Stomach (tissue), 9 donors: ENCODE measurements around the gene SLC6A17. TPM values are rescaled to one million over a fixed set of nuclear protein-coding genes. Genes with fewer than 3 reads are reported as not detected.
A peak's percentile ranks its signal among the peaks of the same experiment; 100 is the strongest.

Source experiments
- DNase-seq, 2 donors: peaks; one replicate each; pipeline versions ENCODE4 v3.0.0 to v3.0.0-alpha.2; 2013 to 2019
- H3K27ac ChIP-seq, 5 donors: fragments of 200-600 bp in 4 of 5; sonication (generic) in 4 of 5; one replicate each; pipeline ENCODE4 v1.5.1; 2013 to 2019; ENCODE audit warnings: mild to moderate bottlenecking in 1 of 5, moderate library complexity in 1 of 5
- H3K27me3 ChIP-seq, 3 donors: fragments of 200-600 bp; sonication (generic); one replicate each; pipeline ENCODE4 v1.5.1; 2017 to 2019; ENCODE audit warnings: mixed run types in 1 of 3
- H3K36me3 ChIP-seq, 4 donors: fragments of 200-600 bp; sonication (generic); 1 replicate in 3 of 4; 2 replicates in 1 of 4; pipeline ENCODE4 v1.5.1; 2016 to 2019
- H3K4me1 ChIP-seq, 4 donors: fragments of 200-600 bp; sonication (generic); one replicate each; pipeline ENCODE4 v1.5.1; 2016 to 2019
- H3K4me3 ChIP-seq, 4 donors: fragments of 200-600 bp; sonication (generic) in 3 of 4; one replicate each; pipeline ENCODE4 v1.5.1; 2016 to 2019; ENCODE audit warnings: mild to moderate bottlenecking in 1 of 4
- H3K9me3 ChIP-seq, 4 donors: fragments of 200-600 bp; sonication (generic); one replicate each; pipeline ENCODE4 v1.5.1; 2016 to 2019
- EP300 ChIP-seq: sonication (generic); formaldehyde crosslinking; IDR thresholded peaks from one replicate; pipeline ENCODE4 v1.6.1; 2017; ENCODE audit warnings: antibody characterized with exemption
- POLR2A ChIP-seq, 4 donors: fragments of 450-650 bp; IDR thresholded peaks; one replicate each; pipeline ENCODE4 v1.6.1; 2016; ENCODE audit warnings: antibody characterized with exemption in 4 of 4, control low read depth in 2 of 4, mild to moderate bottlenecking in 1 of 4, moderate library complexity in 1 of 4
- POLR2AphosphoS5 ChIP-seq, 3 donors: sonication (generic); formaldehyde crosslinking; IDR thresholded peaks; one replicate each; pipeline ENCODE4 v1.6.1; 2016; ENCODE audit warnings: antibody characterized with exemption in 3 of 3
- WGBS, 5 donors: extraction: QIAGEN DNeasy Blood & Tissue Kit in 3 of 5; methylation state at CpG; one replicate each; pipeline versions ENCODE4 v1.1.5 to v1.1.7; 2013 to 2018; 5-methylcytosine and 5-hydroxymethylcytosine counted together
- intact Hi-C: fragments of 100-400 bp; cut with DNase I; formaldehyde crosslinking; loops from one replicate; pipeline ENCODE4 v1.15.1; 2023; ENCODE audit warnings: low total_unique reads
- polyA plus RNA-seq, 3 donors: library from polyadenylated mRNA; stranded (reverse); fragments of 200-250 nt; gene quantifications; one replicate each; pipeline ENCODE4 v1.2.3, GENCODE V29; 2013
- total RNA-seq, 5 donors: library from RNA; depleted of rRNA; stranded (reverse); fragments of >200 nt; gene quantifications; one replicate each; pipeline versions ENCODE4 v1.1.0 to v1.2.3, GENCODE V29; 2014 to 2016
- TF ChIP-seq, protein P1 (sequence below), 7 experiments: fragments of 450-650 bp in 4 of 7; fragments of 200-600 bp in 3 of 7; sonication (generic) in 3 of 7; IDR thresholded peaks; one replicate each; pipeline ENCODE4 v1.5.1; 2016 to 2019; ENCODE audit warnings: antibody characterized with exemption in 7 of 7, control low read depth in 2 of 7, mild to moderate bottlenecking in 1 of 7
- donor health status: healthy with polysubstance abuse.
- donor health status: Bipolar disorder and iron deficiency.
- donor health status: healthy.

The SLC6A17 gene
- total and polyA plus RNA-seq, 8 donors = 0.08 to 0.37 (median 0.14) TPM; not detected in 3

GRCh38 chr1:110225756-110226404 lies 75.6 kb downstream of the SLC6A17 start:
- intact Hi-C loops = no loop called here
- TF ChIP-seq POLR2A (IDR thresholded peaks at IDR 0.05) = no peak
- no peak for TF ChIP-seq EP300
- TF ChIP-seq, protein P1, sequence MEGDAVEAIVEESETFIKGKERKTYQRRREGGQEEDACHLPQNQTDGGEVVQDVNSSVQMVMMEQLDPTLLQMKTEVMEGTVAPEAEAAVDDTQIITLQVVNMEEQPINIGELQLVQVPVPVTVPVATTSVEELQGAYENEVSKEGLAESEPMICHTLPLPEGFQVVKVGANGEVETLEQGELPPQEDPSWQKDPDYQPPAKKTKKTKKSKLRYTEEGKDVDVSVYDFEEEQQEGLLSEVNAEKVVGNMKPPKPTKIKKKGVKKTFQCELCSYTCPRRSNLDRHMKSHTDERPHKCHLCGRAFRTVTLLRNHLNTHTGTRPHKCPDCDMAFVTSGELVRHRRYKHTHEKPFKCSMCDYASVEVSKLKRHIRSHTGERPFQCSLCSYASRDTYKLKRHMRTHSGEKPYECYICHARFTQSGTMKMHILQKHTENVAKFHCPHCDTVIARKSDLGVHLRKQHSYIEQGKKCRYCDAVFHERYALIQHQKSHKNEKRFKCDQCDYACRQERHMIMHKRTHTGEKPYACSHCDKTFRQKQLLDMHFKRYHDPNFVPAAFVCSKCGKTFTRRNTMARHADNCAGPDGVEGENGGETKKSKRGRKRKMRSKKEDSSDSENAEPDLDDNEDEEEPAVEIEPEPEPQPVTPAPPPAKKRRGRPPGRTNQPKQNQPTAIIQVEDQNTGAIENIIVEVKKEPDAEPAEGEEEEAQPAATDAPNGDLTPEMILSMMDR (IDR thresholded peaks at IDR 0.05) = no peak
- TF ChIP-seq POLR2AphosphoS5 (IDR thresholded peaks at IDR 0.05) = no peak
- Histone ChIP-seq H3K36me3 (peaks cover 0 to 90% (median 72%) of the 10 kb centered on the region in 4 donors), H3K4me1 (no peaks in the 10 kb centered on the region), H3K4me3 (no peak overlapping the region), H3K27me3 (no peaks in the 10 kb centered on the region), H3K9me3 (no peaks in the 10 kb centered on the region), H3K27ac (no peak overlapping the region)
- DNase-seq = no peak
- 93 to 97% (median 94%) methylated on average over 11 to 18 of the region's 18 CpGs for WGBS, 5 donors

DNA sequence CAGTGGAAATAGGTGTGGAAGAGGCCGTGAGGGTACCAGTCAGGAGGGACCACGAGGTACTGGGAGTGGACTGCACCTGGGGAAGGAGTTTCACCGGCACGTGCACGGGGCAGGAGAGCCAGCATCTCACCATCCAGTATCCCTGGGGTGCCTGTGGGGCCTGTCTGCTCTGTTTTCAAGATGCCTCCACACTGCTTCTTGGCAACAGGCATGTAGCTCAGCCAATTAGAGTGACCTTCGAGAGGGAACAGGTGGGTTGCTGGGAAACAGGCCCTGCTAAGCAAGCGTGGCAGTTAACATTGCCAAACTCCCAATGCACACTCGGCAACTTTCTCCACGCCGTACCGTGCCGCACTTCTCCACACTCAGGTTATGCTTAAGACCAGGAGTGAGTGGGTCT lies 77.5 kb downstream of the SLC6A17 start:
- Histone ChIP-seq H3K4me3 (no peak overlapping the region), H3K9me3 (peaks cover 0 to 6% (median 5%) of the 10 kb centered on the region in 4 donors), H3K27ac (no peak overlapping the region), H3K4me1 (no peaks in the 10 kb centered on the region), H3K27me3 (no peaks in the 10 kb centered on the region), H3K36me3 (peaks cover 0 to 94% (median 82%) of the 10 kb centered on the region in 4 donors)
- 87 to 93% (median 90%) methylated on average over 12 of the region's 12 CpGs for WGBS, 5 donors
- DNase-seq = peak in 1 of 2 donors; percentile 49
- intact Hi-C loops = no loop called here
- no peak for TF ChIP-seq POLR2AphosphoS5 (IDR thresholded peaks at IDR 0.05)
- TF ChIP-seq, protein P1 (IDR thresholded peaks at IDR 0.05) = no peak
- TF ChIP-seq EP300 = no peak
- no peak for TF ChIP-seq POLR2A (IDR thresholded peaks at IDR 0.05)

GRCh38 chr1:110228381-110228780 lies 78.1 kb downstream of the SLC6A17 start:
- H3K4me1 ChIP-seq = no peaks in the 10 kb centered on the region
- H3K27ac ChIP-seq = no peak overlapping the region
- H3K4me3 ChIP-seq = no peak overlapping the region
- TF ChIP-seq POLR2AphosphoS5 (IDR thresholded peaks at IDR 0.05) = no peak
- no peak for TF ChIP-seq POLR2A (IDR thresholded peaks at IDR 0.05)
- no peak for TF ChIP-seq EP300
- TF ChIP-seq, protein P1 (IDR thresholded peaks at IDR 0.05) = no peak
- no peaks in the 10 kb centered on the region for H3K27me3 ChIP-seq
- peaks cover 0 to 94% (median 80%) of the 10 kb centered on the region in 4 donors for H3K36me3 ChIP-seq
- 69 to 76% (median 72%) methylated on average over 8 to 12 of the region's 12 CpGs for WGBS, 5 donors
- no peak for DNase-seq
- intact Hi-C loops = no loop called here
- peaks cover 0 to 8% (median 7%) of the 10 kb centered on the region in 4 donors for H3K9me3 ChIP-seq

- no peaks in the 10 kb centered on the region for H3K4me1 ChIP-seq
- H3K4me3 ChIP-seq = no peak overlapping the region
- H3K36me3 ChIP-seq = peaks cover 0 to 94% (median 78%) of the 10 kb centered on the region in 4 donors
- H3K27me3 ChIP-seq = no peaks in the 10 kb centered on the region
- TF ChIP-seq POLR2AphosphoS5 (IDR thresholded peaks at IDR 0.05) = no peak
- no peak for TF ChIP-seq EP300
- no peak for TF ChIP-seq POLR2A (IDR thresholded peaks at IDR 0.05)
- TF ChIP-seq, protein P1 (IDR thresholded peaks at IDR 0.05) = no peak
- H3K27ac ChIP-seq = no peak overlapping the region
- H3K9me3 ChIP-seq = peaks cover 0 to 8% (median 7%) of the 10 kb centered on the region in 4 donors
- WGBS, 5 donors = 56 to 76% (median 68%) methylated on average over 8 to 9 of the region's 9 CpGs
- intact Hi-C loops = no loop called here
- no peak for DNase-seq
Measured at GRCh38 chr1:110228869-110229268, 78.6 kb downstream of the SLC6A17 start.
